ENCODE measurements around the gene MEFV.
A peak's percentile ranks its signal among the peaks of the same experiment; 100 is the strongest.

The MEFV gene

GRCh38 chr16:3266873-3267537 is 10.6 kb upstream of the MEFV start:
- DNase-seq: no peak

- peak; percentile 63 for DNase-seq
Observed at GRCh38 chr16:3264137-3265036, 8.0 kb upstream of the MEFV start.

- DNase-seq: no peak
Observed at GRCh38 chr16:3262517-3262916, 6.1 kb upstream of the MEFV start.

- DNase-seq: no peak
Observed at GRCh38 chr16:3259836-3260235, 3.4 kb upstream of the MEFV start.

GRCh38 chr16:3256866-3257465 is 533 bp upstream of the MEFV start:
- DNase-seq: no peak

- DNase-seq: no peak
Observed at GRCh38 chr16:3254309-3254708, 2.1 kb downstream of the MEFV start.

- DNase-seq: no peak
Observed at GRCh38 chr16:3252967-3253366, 3.5 kb downstream of the MEFV start.

- DNase-seq: no peak
Observed at GRCh38 chr16:3249451-3249850, 7.0 kb downstream of the MEFV start.

- DNase-seq: no peak
Observed at GRCh38 chr16:3249020-3249419, 7.4 kb downstream of the MEFV start.

- no peak for DNase-seq
Observed at GRCh38 chr16:3248596-3248995, 7.8 kb downstream of the MEFV start.

GRCh38 chr16:3246876-3247275 is 9.6 kb downstream of the MEFV start:
- no peak for DNase-seq

GRCh38 chr16:3246002-3246401 is 10.4 kb downstream of the MEFV start:
- DNase-seq: no peak

GRCh38 chr16:3243882-3244281 is 12.6 kb downstream of the MEFV start:
- DNase-seq: no peak

- DNase-seq: no peak
Observed at GRCh38 chr16:3242709-3243108, 13.7 kb downstream of the MEFV start.

- DNase-seq: no peak
Observed at GRCh38 chr16:3241761-3242160, 14.7 kb downstream of the MEFV start.

- DNase-seq: no peak
Observed at GRCh38 chr16:3235856-3236669, 20.4 kb downstream of the MEFV start.

- no peak for DNase-seq
Observed at GRCh38 chr16:3234857-3235561, 21.4 kb downstream of the MEFV start, which contains the start of gene ZNF200. Gene ZNF200, minus strand, starts transcription at chr16:3235158. Its CDS starts 1,403 bp downstream, at chr16:3233755.

GRCh38 chr16:3234543-3234856 is 21.9 kb downstream of the MEFV start:
- no peak for DNase-seq

- no peak for DNase-seq
Observed at GRCh38 chr16:3223913-3224515, 32.4 kb downstream of the MEFV start.

- no peak for DNase-seq
Observed at GRCh38 chr16:3220839-3221238, 35.6 kb downstream of the MEFV start.

GRCh38 chr16:3216263-3216640 is 40.2 kb downstream of the MEFV start:
- no peak for DNase-seq
